ENCODE data around the gene ESD. TPM values are rescaled to one million over a fixed set of nuclear protein-coding genes. Genes with fewer than 3 reads are reported as not detected.

ESD gene
- total RNA-seq, 4 donors from 2014 or later, result 70.7 to 100 (median 94.3) TPM

- ATAC-seq, result no peak
- no peak overlapping the region for H3K27ac ChIP-seq
- in situ Hi-C loops (cut with MboI; ENCODE audit: low sequenced_read_pairs in 4 of 4), result no loop called here
Measured at GRCh38 chr13:46754812-46755211, 42.1 kb downstream of the ESD start.

GRCh38 chr13:46753917-46754316 lies 43.0 kb downstream of the ESD start:
- H3K36me3 ChIP-seq, result peaks cover 0 to 11% of the 10 kb centered on the region in 2 donors
- TF ChIP-seq CTCF (IDR thresholded peaks at IDR 0.05 in 4 of 5, conservative IDR thresholded peaks at IDR 0.05 in 1 of 5) (no peak), POLR2A (IDR thresholded peaks at IDR 0.05) (no peak)

More at GRCh38 chr13:46754812-46755211, 42.1 kb downstream of the ESD start:
- H3K9me3 ChIP-seq, result no peaks in the 10 kb centered on the region
- no peak overlapping the region for H3K4me3 ChIP-seq
- intact Hi-C loops (cut with DNase I; ENCODE audit: low total_unique reads), result no loop called here
- no peaks in the 10 kb centered on the region for H3K27me3 ChIP-seq
- peaks cover 0 to 10% of the 10 kb centered on the region in 2 donors for H3K36me3 ChIP-seq
- no peak for DNase-seq
- no peaks in the 10 kb centered on the region for H3K4me1 ChIP-seq
- TF ChIP-seq POLR2A (IDR thresholded peaks at IDR 0.05) (no peak), CTCF (IDR thresholded peaks at IDR 0.05 in 4 of 5, conservative IDR thresholded peaks at IDR 0.05 in 1 of 5) (no peak)

GRCh38 chr13:46753137-46753536 lies 43.8 kb downstream of the ESD start:
- intact Hi-C loops (cut with DNase I; ENCODE audit: low total_unique reads), result no loop called here
- Histone ChIP-seq H3K27ac (no peak overlapping the region), H3K4me1 (no peaks in the 10 kb centered on the region), H3K4me3 (no peak overlapping the region), H3K9me3 (no peaks in the 10 kb centered on the region), H3K36me3 (peaks cover 0 to 11% of the 10 kb centered on the region in 2 donors), H3K27me3 (no peaks in the 10 kb centered on the region)
- DNase-seq (no peak), ATAC-seq (no peak)
- no peak for TF ChIP-seq CTCF (IDR thresholded peaks at IDR 0.05 in 4 of 5, conservative IDR thresholded peaks at IDR 0.05 in 1 of 5)
- no peak for TF ChIP-seq POLR2A (IDR thresholded peaks at IDR 0.05)
- in situ Hi-C loops (cut with MboI; ENCODE audit: low sequenced_read_pairs in 4 of 4), result no loop called here

More at GRCh38 chr13:46753917-46754316, 43.0 kb downstream of the ESD start:
- ATAC-seq (no peak), DNase-seq (no peak)
- Histone ChIP-seq H3K27ac (no peak overlapping the region), H3K9me3 (no peaks in the 10 kb centered on the region), H3K4me3 (no peak overlapping the region), H3K4me1 (no peaks in the 10 kb centered on the region), H3K27me3 (no peaks in the 10 kb centered on the region)
- intact Hi-C loops (cut with DNase I; ENCODE audit: low total_unique reads), result no loop called here
- in situ Hi-C loops (cut with MboI; ENCODE audit: low sequenced_read_pairs in 4 of 4), result no loop called here

GRCh38 chr13:46751811-46752635 lies 44.9 kb downstream of the ESD start:
- Histone ChIP-seq H3K27me3 (no peaks in the 10 kb centered on the region), H3K27ac (no peak overlapping the region), H3K4me1 (no peaks in the 10 kb centered on the region), H3K9me3 (no peaks in the 10 kb centered on the region), H3K36me3 (peaks cover 0 to 11% of the 10 kb centered on the region in 2 donors), H3K4me3 (no peak overlapping the region)
- no peak for TF ChIP-seq CTCF (IDR thresholded peaks at IDR 0.05 in 4 of 5, conservative IDR thresholded peaks at IDR 0.05 in 1 of 5)
- TF ChIP-seq POLR2A (IDR thresholded peaks at IDR 0.05), result no peak
- intact Hi-C loops (cut with DNase I; ENCODE audit: low total_unique reads), result no loop called here
- ATAC-seq (no peak), DNase-seq (no peak)
- in situ Hi-C loops (cut with MboI; ENCODE audit: low sequenced_read_pairs in 4 of 4), result no loop called here

Data from gastrocnemius medialis (tissue), 4 donors.